Ramos (cell line): ENCODE measurements around the gene FOXS1.
"Not testable (repeated sequence)": the region's sequence is repeated elsewhere in the genome, so short reads cannot be mapped to it uniquely, and the experiment has no call there.

Experiments
- in situ Hi-C: fragments of 300-500 bp; cut with MboI; formaldehyde crosslinking; loops from one replicate; pipeline ENCODE4 v1.14.3; 2022; ENCODE audit warnings: low sequenced_read_pairs; ENCODE audit not compliant: unreplicated experiment

FOXS1 gene

DNA sequence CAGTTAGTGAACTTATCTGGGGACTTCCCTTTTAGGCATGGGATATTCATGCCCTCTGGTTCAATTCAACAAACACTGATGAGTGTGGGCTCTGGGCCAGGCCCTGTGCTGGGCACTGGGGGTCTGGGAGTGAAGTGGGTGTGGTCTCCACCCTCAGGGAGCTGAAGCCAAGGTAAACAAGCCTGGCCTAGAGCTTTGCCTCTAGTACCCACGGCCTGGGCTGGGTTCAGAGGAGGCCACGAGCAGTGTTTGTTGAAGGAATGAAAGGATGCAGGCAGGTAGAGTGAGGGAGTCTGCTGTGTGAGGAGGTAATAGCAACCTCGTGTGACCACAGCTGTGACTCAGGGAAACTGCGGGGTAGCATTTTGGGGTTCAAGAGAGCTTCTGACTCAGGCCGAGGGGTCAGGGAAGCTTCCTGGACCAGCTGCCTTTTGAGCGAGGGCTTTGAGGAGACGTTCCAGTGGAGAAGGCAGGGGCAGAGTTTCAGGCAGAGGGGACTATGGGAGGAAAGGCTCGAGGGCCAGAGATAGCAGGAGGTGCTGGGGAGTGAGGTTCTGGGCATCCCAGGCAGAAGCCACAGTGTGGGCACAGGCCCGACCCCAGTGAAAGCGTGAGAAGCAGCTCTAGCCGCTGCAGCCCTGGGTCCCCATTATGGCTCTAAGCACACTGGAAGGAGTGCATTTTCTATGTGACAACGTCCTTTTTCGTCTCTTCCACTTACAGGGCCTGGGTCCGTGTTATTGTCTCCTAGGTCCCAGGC lies 20.7 kb downstream of the FOXS1 start:
- in situ Hi-C loops: loop anchor here (10.0 kb wide), 1 partner anchor 270 kb away; no protein-coding TSS in a partner anchor

- in situ Hi-C loops: loop anchor here (10.0 kb wide), 1 partner anchor 271 kb away; no protein-coding TSS in a partner anchor
Observed at GRCh38 chr20:31824125-31824485, 21.3 kb downstream of the FOXS1 start.

GRCh38 chr20:31823360-31824124 lies 21.9 kb downstream of the FOXS1 start:
- in situ Hi-C loops: loop anchor here (10.0 kb wide), 1 partner anchor 271 kb away; no protein-coding TSS in a partner anchor

- in situ Hi-C loops: loop anchor here (10.0 kb wide), 1 partner anchor 272 kb away; no protein-coding TSS in a partner anchor
Observed at GRCh38 chr20:31822421-31823330, 22.7 kb downstream of the FOXS1 start.

- in situ Hi-C loops: loop anchor here (10.0 kb wide), 1 partner anchor 273 kb away; no protein-coding TSS in a partner anchor
Observed at GRCh38 chr20:31821427-31821826, 24.0 kb downstream of the FOXS1 start.

DNA sequence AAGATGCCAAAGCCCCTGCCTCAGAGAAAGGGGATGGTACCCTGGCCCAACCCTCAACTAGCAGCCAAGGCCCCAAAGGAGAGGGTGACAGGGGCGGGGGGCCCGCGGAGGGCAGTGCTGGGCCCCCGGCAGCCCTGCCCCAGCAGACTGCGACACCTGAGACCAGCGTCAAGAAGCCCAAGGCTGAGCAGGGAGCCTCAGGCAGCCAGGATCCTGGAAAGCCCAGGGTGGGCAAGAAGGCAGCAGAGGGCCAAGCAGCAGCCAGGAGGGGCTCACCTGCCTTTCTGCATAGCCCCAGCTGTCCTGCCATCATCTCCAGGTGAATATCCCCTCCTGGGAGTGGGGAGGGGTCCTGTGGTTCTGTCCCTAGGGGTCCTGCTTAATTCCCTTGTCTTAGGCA lies 25.2 kb downstream of the FOXS1 start:
- in situ Hi-C loops: loop anchor here (10.0 kb wide), 1 partner anchor 275 kb away; no protein-coding TSS in a partner anchor

DNA sequence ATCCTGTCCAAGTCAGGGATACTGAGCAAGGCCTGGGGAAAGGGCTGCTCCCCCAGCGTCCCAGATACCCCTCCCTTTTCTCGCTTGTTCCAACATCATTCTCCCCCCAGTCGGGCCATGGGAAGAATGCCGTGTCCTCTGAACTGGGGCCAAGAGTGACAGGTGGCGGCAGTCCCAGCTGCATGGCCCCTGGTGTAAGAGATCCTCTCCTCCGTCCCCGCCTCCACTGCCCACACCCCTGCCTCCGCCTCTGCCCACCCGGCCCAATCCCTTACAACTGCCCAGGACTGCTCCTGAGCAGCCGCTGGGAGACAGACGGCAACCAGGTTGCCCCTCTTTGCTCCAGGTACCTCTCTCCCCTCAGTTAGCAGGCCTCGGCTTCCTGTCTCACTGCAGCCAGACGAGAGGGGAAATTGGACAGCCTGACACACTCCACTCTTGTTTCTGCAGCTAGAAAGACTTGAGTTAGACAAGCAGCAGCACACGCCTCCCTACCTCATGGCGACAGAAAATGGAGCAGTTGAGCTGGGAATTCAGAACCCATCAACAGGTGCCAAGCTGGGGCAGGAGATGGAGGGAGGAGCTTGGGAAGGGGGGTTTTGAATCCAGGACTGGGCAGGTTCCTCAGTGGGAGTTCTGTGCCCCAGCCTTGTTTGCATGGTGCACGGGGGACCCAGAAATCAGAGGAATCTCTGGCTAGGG lies 26.2 kb downstream of the FOXS1 start, which contains the start of gene MYLK2:
Gene MYLK2 (plus strand): TSS at position 274 of the 702 bp plus-strand sequence. CDS start 225 bp downstream, at position 499.
- in situ Hi-C loops: no loop called here

DNA sequence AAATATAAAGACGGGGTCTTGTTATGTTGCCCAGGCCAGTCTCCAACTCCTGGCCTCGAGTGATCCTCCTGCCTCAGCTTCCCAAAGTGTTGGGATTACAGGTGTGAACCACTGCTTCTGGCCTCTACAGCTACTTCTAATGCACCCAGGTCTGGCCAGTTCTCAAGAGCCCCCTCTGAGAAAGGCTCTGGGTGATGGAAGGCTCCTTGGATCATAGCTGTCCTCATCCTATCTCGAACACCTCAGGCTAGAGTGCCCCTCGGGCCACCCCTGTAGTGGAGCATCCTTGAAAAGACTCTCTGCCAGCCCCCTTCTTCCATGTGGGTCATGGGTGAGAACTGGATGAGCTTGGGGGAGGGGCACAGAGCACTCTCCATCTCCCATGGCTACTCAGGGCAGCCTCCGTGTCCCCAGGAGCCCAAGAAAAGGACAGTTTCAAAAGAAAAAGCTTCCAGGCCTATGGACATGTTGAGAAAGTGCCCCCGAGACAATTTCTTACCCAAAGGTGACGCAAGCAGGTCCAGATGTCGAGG lies 27.0 kb downstream of the FOXS1 start:
- in situ Hi-C loops: no loop called here

- in situ Hi-C loops: no loop called here
Observed at GRCh38 chr20:31817461-31817860, 27.9 kb downstream of the FOXS1 start.

DNA sequence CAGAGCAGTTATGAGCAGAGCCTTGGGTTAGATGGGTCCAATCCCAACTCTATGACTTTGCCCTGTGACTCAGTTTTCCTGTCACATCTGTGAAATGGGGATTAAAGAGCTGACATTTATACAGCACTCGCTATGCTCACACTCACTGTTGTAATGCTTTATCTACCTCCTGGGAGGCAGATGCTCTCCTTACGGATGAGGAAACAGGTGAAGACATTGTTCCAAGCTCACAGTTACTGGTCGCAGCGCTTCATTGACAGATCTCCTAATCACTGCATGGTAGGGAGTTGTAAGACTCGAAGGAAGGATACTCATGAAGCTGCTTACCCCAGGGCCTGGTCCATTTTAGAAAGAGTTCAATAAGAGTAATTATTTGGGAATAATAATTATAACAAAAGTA lies 29.2 kb downstream of the FOXS1 start:
- in situ Hi-C loops: no loop called here

DNA sequence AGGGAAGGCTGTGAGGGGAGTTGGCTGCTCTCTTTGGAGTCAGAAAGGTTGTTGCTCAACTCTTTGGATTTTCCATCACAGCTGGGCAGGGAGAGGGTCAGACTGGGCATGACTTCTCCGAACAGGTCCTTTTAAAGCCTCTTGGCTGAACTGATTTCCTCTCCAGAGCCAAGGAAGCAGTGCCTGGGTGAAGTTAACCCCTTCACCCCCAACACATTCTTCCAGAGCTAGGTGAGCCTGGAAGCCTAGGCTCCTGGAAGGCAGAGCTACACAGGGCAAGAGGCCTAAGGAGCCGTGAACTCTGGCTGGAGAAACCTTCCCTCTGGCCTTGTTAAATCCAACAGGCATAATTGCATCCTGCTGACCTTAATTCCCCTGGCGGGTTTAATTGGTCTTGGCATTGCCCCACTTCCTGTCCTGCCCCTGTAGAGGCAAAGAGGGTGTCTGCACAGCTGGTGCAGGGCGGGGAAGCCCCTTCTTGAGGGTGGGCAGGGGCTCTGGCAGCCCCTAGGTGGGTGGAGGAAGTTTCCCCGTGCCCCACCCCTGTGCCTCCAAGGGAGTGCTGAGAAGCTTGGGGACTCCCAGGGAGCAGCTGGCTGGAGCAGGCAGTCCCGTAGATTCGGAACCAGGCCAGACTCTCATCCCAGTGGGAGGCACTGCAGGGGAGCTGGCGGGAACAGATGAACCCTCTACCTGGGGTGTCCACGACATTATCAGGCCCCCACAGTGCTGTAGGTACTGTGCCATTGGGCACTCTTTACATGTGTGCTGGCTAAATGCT lies 29.8 kb downstream of the FOXS1 start:
- in situ Hi-C loops: no loop called here

GRCh38 chr20:31814142-31814541 lies 31.3 kb downstream of the FOXS1 start:
- in situ Hi-C loops: not testable (repeated sequence)

DNA sequence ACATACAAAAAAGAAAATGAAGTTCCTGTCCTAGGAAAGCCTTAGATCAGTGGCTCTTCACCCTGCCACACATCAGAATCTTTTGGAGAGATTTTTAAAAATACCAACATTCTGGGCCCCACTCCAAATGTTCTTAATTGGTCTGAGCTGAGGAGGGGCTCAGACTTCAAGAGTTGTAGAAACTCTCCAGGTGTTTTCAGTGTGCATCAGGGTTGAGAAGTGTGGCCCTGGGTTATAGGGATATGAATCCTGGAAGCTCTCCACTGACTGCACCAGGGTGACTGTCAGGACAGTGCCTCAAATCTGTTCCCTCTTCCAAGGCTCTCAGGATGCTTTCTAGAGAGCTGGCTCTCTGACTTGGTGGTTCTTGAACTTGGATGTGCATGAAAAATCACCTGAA lies 31.8 kb downstream of the FOXS1 start:
- in situ Hi-C loops: no loop called here

DNA sequence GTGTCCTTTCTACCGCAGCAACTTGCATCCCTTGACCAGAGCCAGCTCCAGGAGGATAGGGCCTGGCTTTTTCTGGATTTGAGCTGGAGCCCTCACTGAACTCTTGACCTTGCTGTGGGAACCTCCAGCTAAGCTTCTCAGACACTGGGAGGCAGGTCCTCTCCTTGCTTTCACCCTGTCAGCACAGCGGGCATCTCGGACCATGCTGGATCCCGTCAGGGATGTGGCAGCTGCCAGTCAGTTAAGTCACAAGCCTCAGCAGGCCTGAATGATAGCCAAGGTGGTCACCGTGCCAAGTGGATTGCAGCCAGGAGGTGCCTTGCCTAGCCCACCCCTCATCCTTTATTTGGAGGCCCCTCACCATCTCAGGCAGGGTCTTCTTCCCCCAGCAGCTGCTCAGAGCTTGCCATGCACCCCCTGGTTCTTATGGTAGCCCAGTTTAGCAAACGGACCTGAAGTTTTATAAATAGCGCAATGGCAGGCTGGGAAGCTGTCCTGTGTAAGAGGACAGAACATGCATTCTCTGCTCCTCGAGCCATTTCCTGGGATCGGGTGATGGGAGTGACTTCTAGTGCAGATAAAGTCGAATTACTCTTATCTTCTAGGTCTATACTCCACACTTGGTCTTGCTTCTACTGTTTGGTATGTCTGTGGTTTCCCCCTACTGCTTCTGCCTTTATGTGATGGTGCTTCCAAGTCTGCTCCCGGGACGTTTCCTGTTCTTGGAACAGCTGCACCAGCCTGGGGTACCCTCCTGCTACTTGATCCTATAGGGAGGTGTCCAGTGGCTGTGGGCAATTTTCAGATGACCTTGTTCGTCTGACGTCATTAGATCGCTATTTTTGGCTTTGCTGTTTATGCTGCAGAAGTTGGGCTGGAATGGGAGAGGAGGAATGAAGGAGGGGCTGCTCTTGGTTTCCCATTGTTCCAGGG lies 33.3 kb downstream of the FOXS1 start:
- in situ Hi-C loops: no loop called here

- in situ Hi-C loops: no loop called here
Observed at GRCh38 chr20:31811198-31811597, 34.2 kb downstream of the FOXS1 start.

DNA sequence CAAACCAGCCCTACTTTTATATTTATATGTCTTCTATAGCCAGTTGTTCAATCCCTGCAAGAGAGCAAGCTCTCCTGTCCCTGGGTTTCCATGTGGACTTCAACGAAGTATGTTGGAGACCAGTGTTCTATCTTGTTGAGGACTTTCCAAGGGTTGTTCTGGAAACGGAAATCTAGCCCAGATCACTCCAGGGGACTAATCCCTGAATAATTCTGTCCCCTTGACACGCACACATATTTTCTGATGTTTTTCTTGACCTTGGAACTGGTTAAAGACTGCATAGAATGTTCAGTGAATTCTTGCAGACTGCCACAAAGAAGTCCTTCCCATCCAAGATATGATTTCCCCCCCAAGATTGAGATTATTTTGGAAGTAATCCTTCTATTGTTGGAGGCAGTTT lies 35.7 kb downstream of the FOXS1 start:
- in situ Hi-C loops: no loop called here

- in situ Hi-C loops: no loop called here
Observed at GRCh38 chr20:31808481-31808880, 36.9 kb downstream of the FOXS1 start.
